H9 (cell line): Measurements from ENCODE around the gene ZMIZ2. TPM values are rescaled to one million over a fixed set of nuclear protein-coding genes. Genes with fewer than 3 reads are reported as not detected.

ENCODE experiments used
- DNase-seq: peaks from one replicate; pipeline ENCODE4 v3.0.0-alpha.2; 2017
- H2AFZ ChIP-seq: one replicate; pipeline ENCODE4 v1.6.1; 2013; ENCODE audit warnings: mild to moderate bottlenecking, low read length, control low read depth, moderate library complexity
- H2AK5ac ChIP-seq: 2 replicates; pipeline ENCODE4 v1.6.1; 2013; ENCODE audit warnings: low read length, control low read depth, mixed read lengths; ENCODE audit not compliant: insufficient read length
- H2BK120ac ChIP-seq: one replicate; pipeline ENCODE4 v1.6.1; 2013; ENCODE audit warnings: low read depth, mild to moderate bottlenecking, low read length, control low read depth, inconsistent platforms; ENCODE audit not compliant: poor library complexity, severe bottlenecking
- H2BK12ac ChIP-seq: 2 replicates; pipeline ENCODE4 v1.6.1; 2013; ENCODE audit warnings: low read length, control low read depth, mixed read lengths, low read depth; ENCODE audit not compliant: insufficient read length
- H2BK15ac ChIP-seq: 2 replicates; pipeline ENCODE4 v1.6.1; 2013; ENCODE audit warnings: low read depth, low read length, control low read depth
- H2BK20ac ChIP-seq: one replicate; pipeline ENCODE4 v1.6.1; 2013; ENCODE audit warnings: low read depth, mild to moderate bottlenecking, low read length, control low read depth, inconsistent platforms; ENCODE audit not compliant: poor library complexity, severe bottlenecking
- H2BK5ac ChIP-seq: 2 replicates; pipeline ENCODE4 v1.6.1; 2013; ENCODE audit warnings: low read length, control low read depth, mixed read lengths; ENCODE audit not compliant: insufficient read length
- H3K14ac ChIP-seq: 2 replicates; pipeline ENCODE4 v1.6.1; 2013; ENCODE audit warnings: low read length, control low read depth; ENCODE audit not compliant: insufficient read depth
- H3K18ac ChIP-seq: 2 replicates; pipeline ENCODE4 v1.6.1; 2013; ENCODE audit warnings: low read depth, mild to moderate bottlenecking, mixed read lengths, low read length, control low read depth; ENCODE audit not compliant: insufficient read length
- H3K23ac ChIP-seq: 2 replicates; pipeline ENCODE4 v1.6.1; 2013; ENCODE audit warnings: low read length, control low read depth, mixed read lengths, low read depth; ENCODE audit not compliant: insufficient read length
- H3K23me2 ChIP-seq: 2 replicates; pipeline ENCODE4 v1.6.1; 2013; ENCODE audit warnings: low read depth, mild to moderate bottlenecking, mixed read lengths, low read length, control low read depth; ENCODE audit not compliant: insufficient read length, poor library complexity, severe bottlenecking
- H3K27ac ChIP-seq: 2 replicates; pipeline ENCODE4 v1.5.1; 2013; ENCODE audit warnings: low read length, control low read depth, mixed read lengths, low read depth; ENCODE audit not compliant: insufficient read length
- H3K27me3 ChIP-seq: 2 replicates; pipeline ENCODE4 v1.6.1; 2013; ENCODE audit warnings: low read length, control low read depth, inconsistent platforms; ENCODE audit not compliant: insufficient read depth
- H3K4ac ChIP-seq: 2 replicates; pipeline ENCODE4 v1.6.1; 2013; ENCODE audit warnings: low read depth, mild to moderate bottlenecking, control low read depth, inconsistent platforms, low read length, moderate library complexity
- H3K4me1 ChIP-seq: 2 replicates; pipeline ENCODE4 v1.6.1; 2013; ENCODE audit warnings: low read length, control low read depth, inconsistent platforms; ENCODE audit not compliant: insufficient read depth
- H3K4me2 ChIP-seq: 2 replicates; pipeline ENCODE4 v1.6.1; 2013; ENCODE audit warnings: low read length, control low read depth, mixed read lengths; ENCODE audit not compliant: insufficient read length, insufficient read depth
- H3K56ac ChIP-seq: 2 replicates; pipeline ENCODE4 v1.6.1; 2013; ENCODE audit warnings: low read depth, mild to moderate bottlenecking, mixed read lengths, low read length, control low read depth; ENCODE audit not compliant: insufficient read length
- H3K79me1 ChIP-seq: 2 replicates; pipeline ENCODE4 v1.6.1; 2013; ENCODE audit warnings: low read depth, mild to moderate bottlenecking, moderate library complexity, low read length, control low read depth, inconsistent platforms; ENCODE audit not compliant: insufficient read depth, poor library complexity, severe bottlenecking
- H3K79me2 ChIP-seq: 2 replicates; pipeline ENCODE4 v1.6.1; 2013; ENCODE audit warnings: low read length, control low read depth, inconsistent platforms; ENCODE audit not compliant: insufficient read depth
- H3K9ac ChIP-seq: 2 replicates; pipeline ENCODE4 v1.6.1; 2013; ENCODE audit warnings: low read length, control low read depth, mixed read lengths; ENCODE audit not compliant: insufficient read length; ENCODE audit errors: extremely low read depth
- H3K9me3 ChIP-seq: one replicate; pipeline ENCODE4 v1.6.1; 2013; ENCODE audit warnings: low read depth, low read length, inconsistent platforms; ENCODE audit not compliant: control insufficient read depth
- H3T11ph ChIP-seq: one replicate; pipeline ENCODE4 v1.6.1; 2013; ENCODE audit warnings: mild to moderate bottlenecking, low read length, control low read depth, inconsistent platforms
- H4K20me1 ChIP-seq: one replicate; pipeline ENCODE4 v1.6.1; 2013; ENCODE audit not compliant: control insufficient read depth, insufficient read length, insufficient read depth
- H4K5ac ChIP-seq: 2 replicates; pipeline ENCODE4 v1.6.1; 2013; ENCODE audit warnings: low read depth, mild to moderate bottlenecking, mixed read lengths, low read length, control low read depth; ENCODE audit not compliant: insufficient read length
- H4K8ac ChIP-seq: replicated peaks from 2 replicates; pipeline ENCODE4 v1.6.1; 2013; ENCODE audit warnings: low read length, control low read depth, mixed read lengths, low read depth; ENCODE audit not compliant: insufficient read length
- H4K91ac ChIP-seq: 2 replicates; pipeline ENCODE4 v1.6.1; 2013; ENCODE audit warnings: low read depth, mild to moderate bottlenecking, moderate library complexity, mixed read lengths, low read length, control low read depth; ENCODE audit not compliant: insufficient read length
- H3K27ac Mint-ChIP-seq, 3 experiments: 2 replicates in 2 of 3; 3 replicates in 1 of 3; pipeline ENCODE4 v1.8.0; 2020 to 2021; ENCODE audit warnings: mixed read lengths in 3 of 3, mild to moderate bottlenecking in 1 of 3, moderate library complexity in 1 of 3
- H3K27me3 Mint-ChIP-seq: 2 replicates; pipeline ENCODE4 v1.8.0; 2021; ENCODE audit warnings: low read depth, mild to moderate bottlenecking, moderate library complexity, mixed read lengths
- H3K36me3 Mint-ChIP-seq, 3 experiments: 2 replicates in 2 of 3; 3 replicates in 1 of 3; pipeline ENCODE4 v1.8.0; 2020 to 2021; ENCODE audit warnings: low read depth in 3 of 3, mixed read lengths in 3 of 3; ENCODE audit not compliant: insufficient read depth in 1 of 3
- H3K4me1 Mint-ChIP-seq, 2 experiments: 2 replicates each; pipeline ENCODE4 v1.8.0; 2020; ENCODE audit warnings: mixed read lengths in 2 of 2
- H3K4me3 Mint-ChIP-seq, 2 experiments: 2 replicates in 1 of 2; 3 replicates in 1 of 2; pipeline ENCODE4 v1.8.0; 2020 to 2021; ENCODE audit warnings: mild to moderate bottlenecking in 2 of 2, mixed read lengths in 2 of 2, moderate library complexity in 1 of 2
- H3K9me3 Mint-ChIP-seq, 2 experiments: 2 replicates in 1 of 2; 3 replicates in 1 of 2; pipeline ENCODE4 v1.8.0; 2020; ENCODE audit warnings: mild to moderate bottlenecking in 2 of 2, mixed read lengths in 2 of 2, moderate library complexity in 1 of 2
- total RNA-seq: library from RNA; stranded (reverse); gene quantifications from 2 replicates; pipeline ENCODE4 v1.2.1, GENCODE V29; 2021
- TF ChIP-seq, protein P1 (sequence below): fragments of 200-600 bp; sonication (generic); conservative IDR thresholded peaks from 3 replicates; pipeline ENCODE4 v1.8.0; 2021; ENCODE audit warnings: antibody characterized with exemption, mild to moderate bottlenecking

Gene ZMIZ2
- total RNA-seq, 1 experiment from 2014 or later: 72.9 TPM

DNA sequence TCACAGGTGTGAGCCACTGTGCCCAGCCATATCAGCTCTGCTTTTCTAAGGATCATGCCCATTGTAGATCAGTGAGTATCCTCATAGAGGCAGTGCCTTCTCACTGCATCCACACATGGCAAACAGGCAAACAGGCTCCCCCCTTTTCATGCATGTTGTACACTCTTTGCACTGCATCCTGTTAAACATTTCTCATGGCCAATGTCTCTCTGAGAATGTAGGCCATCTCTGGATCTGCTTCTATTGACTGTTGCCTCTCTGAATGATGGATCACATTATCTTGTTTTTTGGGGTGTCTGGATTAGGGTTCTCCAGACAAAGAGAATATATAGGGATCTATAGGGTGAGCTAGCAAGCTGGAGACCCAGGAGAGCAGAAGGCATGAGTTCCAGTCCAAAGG is 34.8 kb downstream of the ZMIZ2 start:
- H3K23me2 ChIP-seq: no peaks in the 10 kb centered on the region
- H3K4ac ChIP-seq: no peak overlapping the region
- H3K4me2 ChIP-seq: no peak overlapping the region
- no peak overlapping the region for H2BK120ac ChIP-seq
- no peak for DNase-seq
- H3K27me3 ChIP-seq: no peaks in the 10 kb centered on the region
- TF ChIP-seq, protein P1, sequence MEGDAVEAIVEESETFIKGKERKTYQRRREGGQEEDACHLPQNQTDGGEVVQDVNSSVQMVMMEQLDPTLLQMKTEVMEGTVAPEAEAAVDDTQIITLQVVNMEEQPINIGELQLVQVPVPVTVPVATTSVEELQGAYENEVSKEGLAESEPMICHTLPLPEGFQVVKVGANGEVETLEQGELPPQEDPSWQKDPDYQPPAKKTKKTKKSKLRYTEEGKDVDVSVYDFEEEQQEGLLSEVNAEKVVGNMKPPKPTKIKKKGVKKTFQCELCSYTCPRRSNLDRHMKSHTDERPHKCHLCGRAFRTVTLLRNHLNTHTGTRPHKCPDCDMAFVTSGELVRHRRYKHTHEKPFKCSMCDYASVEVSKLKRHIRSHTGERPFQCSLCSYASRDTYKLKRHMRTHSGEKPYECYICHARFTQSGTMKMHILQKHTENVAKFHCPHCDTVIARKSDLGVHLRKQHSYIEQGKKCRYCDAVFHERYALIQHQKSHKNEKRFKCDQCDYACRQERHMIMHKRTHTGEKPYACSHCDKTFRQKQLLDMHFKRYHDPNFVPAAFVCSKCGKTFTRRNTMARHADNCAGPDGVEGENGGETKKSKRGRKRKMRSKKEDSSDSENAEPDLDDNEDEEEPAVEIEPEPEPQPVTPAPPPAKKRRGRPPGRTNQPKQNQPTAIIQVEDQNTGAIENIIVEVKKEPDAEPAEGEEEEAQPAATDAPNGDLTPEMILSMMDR: no peak
- no peak overlapping the region for H2AK5ac ChIP-seq
- H3K9ac ChIP-seq: no peak overlapping the region
- no peak overlapping the region for H2BK5ac ChIP-seq
- H2BK15ac ChIP-seq: no peak overlapping the region
- no peak overlapping the region for H4K5ac ChIP-seq
- no peak overlapping the region for H3K27ac ChIP-seq
- H3K4me1 ChIP-seq: no peaks in the 10 kb centered on the region
- H3K9me3 ChIP-seq: no peaks in the 10 kb centered on the region
- Mint-ChIP-seq H3K27me3 (peaks cover 14% of the 10 kb centered on the region), H3K4me1 (0 out of 4 replicates have a peak, but pooled peaks cover 0 to 3% of the 10 kb centered on the region in 2 experiments), H3K27ac (no peak overlapping the region), H3K36me3 (peaks cover 0 to 6% (median 0%) of the 10 kb centered on the region in 3 experiments; a peak in 2 of 7 replicates), H3K4me3 (no peak overlapping the region), H3K9me3 (peaks cover 15 to 17% of the 10 kb centered on the region in 2 experiments)
- no peak overlapping the region for H4K91ac ChIP-seq
- no peak overlapping the region for H3K18ac ChIP-seq
- H4K20me1 ChIP-seq: no peaks in the 10 kb centered on the region
- no peak overlapping the region for H3T11ph ChIP-seq
- no peaks in the 10 kb centered on the region for H3K79me2 ChIP-seq
- no peak overlapping the region for H4K8ac ChIP-seq
- H3K79me1 ChIP-seq: no peaks in the 10 kb centered on the region
- H3K14ac ChIP-seq: no peak overlapping the region
- H2BK12ac ChIP-seq: no peak overlapping the region
- no peak overlapping the region for H3K23ac ChIP-seq
- no peak overlapping the region for H2BK20ac ChIP-seq
- H2AFZ ChIP-seq: no peak overlapping the region
- H3K56ac ChIP-seq: no peak overlapping the region
